Uterine smooth muscle cell (primary cell): Measurements from ENCODE around the gene MAGEB4. TPM values are rescaled to one million over a fixed set of nuclear protein-coding genes. Genes with fewer than 3 reads are reported as not detected.

Experiments
- total RNA-seq: library from RNA; depleted of rRNA; stranded (reverse); fragments of >200 nt; gene quantifications from 2 replicates; pipeline ENCODE4 v1.2.3, GENCODE V29; 2014

The MAGEB4 gene, protein sequence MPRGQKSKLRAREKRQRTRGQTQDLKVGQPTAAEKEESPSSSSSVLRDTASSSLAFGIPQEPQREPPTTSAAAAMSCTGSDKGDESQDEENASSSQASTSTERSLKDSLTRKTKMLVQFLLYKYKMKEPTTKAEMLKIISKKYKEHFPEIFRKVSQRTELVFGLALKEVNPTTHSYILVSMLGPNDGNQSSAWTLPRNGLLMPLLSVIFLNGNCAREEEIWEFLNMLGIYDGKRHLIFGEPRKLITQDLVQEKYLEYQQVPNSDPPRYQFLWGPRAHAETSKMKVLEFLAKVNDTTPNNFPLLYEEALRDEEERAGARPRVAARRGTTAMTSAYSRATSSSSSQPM
- not detected in 2 replicates for total RNA-seq

DNA sequence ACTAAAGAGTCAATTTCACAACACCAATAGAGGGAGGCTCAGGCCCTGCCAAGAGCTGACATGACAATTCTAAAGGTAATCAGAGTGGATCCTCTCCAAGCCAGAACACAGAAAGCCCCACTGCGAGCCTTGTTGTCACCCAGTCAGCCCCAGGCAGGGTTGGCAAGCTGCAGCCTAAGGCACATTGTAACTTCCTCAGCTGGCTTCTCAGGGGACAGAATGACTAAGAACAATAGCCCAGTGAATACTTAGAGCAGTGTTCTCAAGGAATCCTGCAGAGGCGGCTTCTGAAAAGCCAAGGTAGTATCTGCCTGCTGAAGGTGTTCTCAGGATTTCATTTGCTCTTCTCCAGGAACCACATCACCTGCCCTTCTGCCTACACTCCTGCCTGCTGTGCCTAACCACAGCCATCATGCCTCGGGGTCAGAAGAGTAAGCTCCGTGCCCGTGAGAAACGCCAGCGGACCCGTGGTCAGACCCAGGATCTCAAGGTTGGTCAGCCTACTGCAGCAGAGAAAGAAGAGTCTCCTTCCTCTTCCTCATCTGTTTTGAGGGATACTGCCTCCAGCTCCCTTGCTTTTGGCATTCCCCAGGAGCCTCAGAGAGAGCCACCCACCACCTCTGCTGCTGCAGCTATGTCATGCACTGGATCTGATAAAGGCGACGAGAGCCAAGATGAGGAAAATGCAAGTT is at the start of gene MAGEB4:
Gene MAGEB4 (plus strand): TSS at position 277 of the 692 bp plus-strand sequence. CDS start 136 bp downstream, at position 413.

DNA sequence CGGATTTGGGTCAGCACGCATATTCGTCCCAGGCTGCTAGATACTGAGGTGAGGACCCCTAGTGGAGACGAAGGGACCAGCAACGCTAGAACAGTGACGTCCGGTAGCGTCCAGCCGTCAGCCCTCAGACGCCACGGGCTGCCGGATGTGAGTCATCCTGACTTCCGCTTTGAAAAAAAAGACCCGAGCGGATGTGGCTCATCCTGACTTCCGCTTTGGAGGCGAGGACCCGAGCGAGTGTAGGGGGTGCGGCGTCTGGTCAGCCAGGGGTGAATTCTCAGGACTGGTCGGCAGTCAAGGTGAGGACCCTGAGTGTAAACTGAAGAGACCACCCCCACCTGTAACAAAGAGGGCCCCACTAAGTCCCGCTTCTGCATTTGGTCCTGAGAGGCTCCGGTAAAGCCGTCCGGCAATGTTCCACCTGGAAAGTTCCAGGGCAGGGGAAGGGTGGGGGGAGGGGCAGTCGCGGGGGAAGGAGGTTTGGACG is 26.4 kb upstream of the MAGEB4 start, which contains the start of gene MAGEB2:
Gene MAGEB2 (plus strand): TSS at position 207 of the 487 bp plus-strand sequence. CDS start 3,018 bp downstream, outside the sequence.

DNA sequence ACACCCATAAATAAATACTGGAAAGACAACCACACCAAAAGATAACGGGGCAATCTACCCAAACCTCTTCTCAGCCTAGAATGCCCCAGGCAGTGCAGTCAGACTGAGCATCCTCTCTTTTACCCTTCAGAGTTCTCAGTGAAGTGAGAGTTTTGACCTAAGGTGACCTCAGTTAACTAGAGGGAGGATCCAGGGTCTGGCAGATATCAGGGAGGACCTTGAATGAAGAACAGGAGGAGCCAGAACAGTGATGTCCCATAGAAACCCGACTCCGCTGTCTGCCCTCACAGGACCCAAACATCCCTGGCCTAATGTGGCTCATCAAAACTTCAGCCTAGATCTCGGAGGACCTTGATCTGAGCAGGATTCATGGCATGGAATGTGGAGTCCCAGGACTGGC is 11.4 kb upstream of the MAGEB4 start, which contains the start of gene MAGEB3:
Gene MAGEB3 (plus strand): TSS at position 263 of the 400 bp plus-strand sequence. CDS start 5,268 bp downstream, outside the sequence.

DNA sequence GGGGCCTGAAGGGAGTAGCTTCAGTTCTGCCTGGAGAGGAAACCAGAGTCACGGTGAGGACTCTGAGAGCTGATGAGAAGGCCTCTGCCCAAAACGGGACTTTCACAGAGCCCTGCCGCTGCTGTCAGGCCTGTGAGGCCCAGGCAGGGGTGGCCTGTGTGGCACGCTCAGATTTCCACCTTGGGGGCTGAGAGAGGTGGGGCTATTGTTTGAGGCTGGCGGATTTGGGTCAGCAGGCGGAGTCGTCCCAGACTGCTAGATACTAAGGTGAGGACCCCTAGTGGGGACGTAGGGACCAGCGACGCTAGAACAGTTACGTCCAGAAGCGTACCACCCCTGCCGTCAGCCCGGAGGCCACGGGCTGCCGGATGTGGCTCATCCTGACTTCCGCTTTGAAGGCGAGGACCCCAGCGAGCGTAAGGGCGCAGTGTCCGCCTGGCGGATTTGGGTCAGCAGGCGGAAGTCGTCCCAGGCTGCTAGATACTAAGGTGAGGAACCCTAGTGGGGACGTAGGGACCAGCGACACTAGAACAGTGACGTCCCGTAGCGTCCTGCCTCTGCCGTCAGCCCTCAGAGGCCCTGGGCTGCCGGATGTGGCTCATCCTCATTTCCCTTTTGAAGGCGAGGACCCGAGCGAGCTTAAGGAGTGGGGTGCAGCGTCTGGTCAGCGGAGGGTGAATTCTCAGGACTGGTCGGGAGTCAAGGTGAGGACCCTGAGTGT is 5.1 kb downstream of the MAGEB4 start, which contains the start of gene MAGEB1:
Gene MAGEB1 (plus strand): TSS at position 378 of the 721 bp plus-strand sequence. CDS start 3,348 bp downstream, outside the sequence.

Other genes with a start within 250 kb of the MAGEB4 start
- not detected in 2 replicates for gene MAGEB2, start 26.4 kb upstream of the MAGEB4 start, total RNA-seq
- gene MAGEB3, start 11.3 kb upstream of the MAGEB4 start, total RNA-seq: not detected in 2 replicates
- gene MAGEB1, start 5.1 kb downstream of the MAGEB4 start, total RNA-seq: not detected in 2 replicates
- gene NR0B1, start 67.4 kb downstream of the MAGEB4 start, total RNA-seq: 1.1 and 1.9 TPM in 2 replicates